Stimulated activated CD4-positive, alpha-beta T cell treated with anti-CD3 and anti-CD28 coated beads, TNF-alpha, amount 100 ng/mL, for 1 hour (primary cell): ENCODE results near the gene MADD.
A peak's percentile ranks its signal among the peaks of the same experiment; 100 is the strongest.

Experiments used
- DNase-seq, 3 donors: peaks; one replicate each; pipeline ENCODE4 v3.0.0-alpha.2; 2020; ENCODE audit warnings: low read depth in 3 of 3, low spot score in 1 of 3

Gene MADD

DNA sequence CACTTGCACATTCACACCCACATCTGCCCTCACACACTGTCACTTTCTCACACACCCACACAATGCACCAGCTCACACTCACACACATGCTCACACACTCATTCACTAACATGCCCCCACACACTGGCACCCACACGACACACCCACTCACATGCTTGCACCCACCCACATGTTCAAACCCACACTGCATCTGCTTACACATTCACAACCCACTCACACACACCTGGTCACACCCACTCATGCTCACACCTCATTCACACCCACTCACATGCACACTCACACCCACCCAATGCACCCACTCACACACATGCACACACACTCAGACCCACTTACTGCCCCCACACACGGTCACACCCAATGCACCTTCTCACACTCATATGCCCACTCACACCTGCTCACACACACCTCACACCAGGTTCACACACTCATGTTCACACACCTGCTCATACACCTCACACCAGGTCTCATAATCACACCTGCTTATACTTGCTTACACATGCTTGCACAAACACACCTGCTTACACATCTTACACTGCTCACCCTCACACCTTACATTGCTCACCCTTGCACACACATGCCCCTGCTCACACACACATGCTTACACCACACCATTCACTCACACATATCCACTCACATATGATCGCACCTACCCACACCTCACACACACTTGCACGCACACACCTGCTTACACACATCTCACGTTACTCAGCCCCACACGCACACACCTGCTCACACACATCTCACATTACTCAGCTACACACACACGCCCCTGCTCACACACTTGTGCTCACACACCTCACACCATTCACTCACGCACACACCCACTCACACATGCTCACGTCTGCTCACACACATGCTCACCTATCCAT, 86.4 kb downstream of the MADD start:
- DNase-seq: no peak

DNA sequence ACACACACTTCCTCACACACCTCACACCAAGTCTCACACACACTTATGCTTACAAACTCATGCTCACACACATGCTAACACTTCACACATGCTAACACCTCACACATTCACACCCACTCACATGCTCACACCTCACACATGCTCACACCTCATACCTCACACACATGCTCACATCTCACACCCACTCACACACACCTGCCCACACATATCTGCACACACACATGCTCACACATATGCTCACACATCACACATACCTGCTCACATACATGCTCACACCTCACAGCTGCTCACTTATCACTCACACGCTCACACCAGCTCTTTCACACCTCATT, 87.0 kb downstream of the MADD start:
- DNase-seq: no peak

DNA sequence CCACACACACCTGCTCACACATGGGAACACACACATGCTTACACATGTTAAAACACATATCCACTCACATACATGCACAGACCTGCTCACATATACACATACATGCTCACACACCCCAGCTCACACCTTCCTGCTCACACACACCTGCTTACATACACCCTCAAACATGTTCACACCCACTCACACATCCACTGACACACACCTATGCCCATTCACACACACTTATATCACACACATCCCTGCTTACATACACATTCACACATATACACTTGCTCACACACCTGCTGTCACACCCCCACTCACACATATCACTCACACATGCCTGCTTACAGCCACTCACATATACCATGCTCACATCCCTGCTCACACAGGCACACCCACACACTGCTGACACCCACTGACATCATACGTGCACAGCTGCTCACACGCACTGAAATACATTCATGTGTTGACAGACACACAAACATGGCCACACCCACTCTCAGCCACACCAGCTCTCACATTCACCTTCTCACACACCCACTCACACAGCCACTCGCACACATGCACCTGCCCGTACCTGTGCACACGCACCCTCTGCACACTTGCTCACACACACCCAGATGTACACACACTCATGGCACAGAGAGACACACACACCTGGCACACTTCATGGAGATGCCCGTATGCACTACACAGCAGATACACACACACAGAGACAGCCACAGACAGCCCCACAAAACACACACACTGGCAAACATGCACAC, 88.2 kb downstream of the MADD start:
- DNase-seq: no peak

DNA sequence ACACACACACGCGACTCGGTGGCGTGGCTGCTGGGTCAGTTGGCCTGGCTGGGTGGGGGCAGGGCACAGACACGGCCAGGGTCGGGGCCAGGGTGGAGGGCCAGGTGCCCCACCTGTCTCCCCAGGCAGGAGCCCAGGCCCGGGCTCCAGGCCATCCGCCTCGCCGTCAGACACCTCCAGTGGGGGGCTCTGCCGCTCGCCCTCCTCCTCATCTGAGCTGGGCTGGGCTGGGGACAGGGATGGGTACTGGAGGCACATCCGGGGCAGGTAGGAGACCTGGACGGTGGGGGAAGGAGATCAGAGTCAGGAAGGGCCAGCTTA, 88.8 kb downstream of the MADD start:
- no peak for DNase-seq

DNA sequence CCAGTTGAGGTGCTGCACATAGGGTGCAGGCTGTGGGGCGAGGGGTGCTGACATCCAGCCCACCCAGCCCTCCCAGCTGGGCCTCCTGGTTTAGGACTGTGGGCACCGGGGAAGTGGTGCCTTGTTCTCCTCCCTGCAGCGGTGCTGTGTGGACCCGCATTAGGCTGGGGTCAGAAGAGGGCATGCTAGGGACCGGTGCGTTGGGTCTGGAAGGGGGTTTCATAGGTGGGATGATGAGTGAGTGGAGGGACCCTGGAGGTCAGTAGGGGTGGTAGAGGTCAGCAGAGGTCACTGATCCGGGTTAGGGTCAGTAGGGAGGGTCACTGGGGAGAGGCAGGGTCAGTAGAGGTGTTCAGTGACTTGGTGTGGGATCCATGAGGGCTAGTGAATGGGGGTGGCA, 89.2 kb downstream of the MADD start:
- no peak for DNase-seq

DNA sequence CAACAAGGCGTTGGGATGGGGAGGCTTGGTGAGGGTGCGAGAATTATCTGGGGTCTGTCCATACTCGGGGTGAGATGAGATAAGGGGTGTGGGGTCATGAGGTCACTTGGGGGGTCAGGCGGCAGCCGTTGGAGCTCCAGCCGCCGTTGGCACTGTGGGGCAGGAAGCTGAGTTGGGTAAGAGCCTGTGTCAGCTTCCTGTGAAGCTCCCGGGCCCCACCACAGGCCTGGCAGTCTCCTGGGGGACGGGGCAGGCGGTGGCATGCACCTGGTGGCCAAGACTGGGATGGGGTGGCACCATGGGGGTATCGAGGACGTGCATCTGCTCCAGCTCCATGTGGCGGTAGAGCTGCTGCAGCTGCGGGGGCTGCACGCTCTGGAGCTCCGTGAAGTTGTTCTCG, 89.7 kb downstream of the MADD start:
- no peak for DNase-seq

DNA sequence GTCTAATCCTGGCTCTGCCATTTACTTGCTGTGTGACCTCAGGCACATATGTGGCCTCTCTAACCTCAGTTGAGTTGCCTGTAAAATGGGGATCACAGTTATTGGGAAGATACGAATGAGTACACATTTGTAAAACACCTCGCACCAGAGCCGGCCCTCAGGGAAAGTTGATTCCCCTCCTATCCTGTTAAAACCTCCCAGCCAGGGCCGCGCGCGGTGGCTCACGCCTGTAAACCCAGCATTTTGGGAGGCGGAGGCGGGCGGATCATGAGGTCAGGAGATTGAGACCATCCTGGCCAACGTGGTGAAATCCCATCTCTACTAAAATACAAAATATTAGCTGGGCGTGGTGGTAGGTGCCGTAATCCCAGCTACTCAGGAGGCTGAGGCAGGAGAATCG, 90.4 kb downstream of the MADD start:
- DNase-seq: no peak

DNA sequence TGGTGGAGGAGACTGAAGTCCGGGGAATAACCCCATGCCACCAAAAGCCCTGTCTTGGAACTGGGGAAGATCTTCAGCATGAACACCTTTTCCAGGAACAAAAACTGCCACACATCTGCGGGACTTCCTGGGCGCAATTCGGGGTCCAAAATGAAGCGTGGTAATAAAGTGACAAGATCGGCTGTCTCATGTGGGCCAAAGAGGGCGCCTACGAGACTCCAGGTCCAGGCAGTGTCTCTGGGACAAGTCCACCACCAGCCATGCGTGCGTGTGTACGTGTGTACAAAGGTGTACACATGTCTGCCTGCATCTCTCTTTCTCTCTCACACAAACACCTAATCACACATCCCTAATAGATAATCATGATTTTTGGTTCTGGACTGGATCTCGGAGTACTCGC, 91.5 kb downstream of the MADD start:
- no peak for DNase-seq

DNA sequence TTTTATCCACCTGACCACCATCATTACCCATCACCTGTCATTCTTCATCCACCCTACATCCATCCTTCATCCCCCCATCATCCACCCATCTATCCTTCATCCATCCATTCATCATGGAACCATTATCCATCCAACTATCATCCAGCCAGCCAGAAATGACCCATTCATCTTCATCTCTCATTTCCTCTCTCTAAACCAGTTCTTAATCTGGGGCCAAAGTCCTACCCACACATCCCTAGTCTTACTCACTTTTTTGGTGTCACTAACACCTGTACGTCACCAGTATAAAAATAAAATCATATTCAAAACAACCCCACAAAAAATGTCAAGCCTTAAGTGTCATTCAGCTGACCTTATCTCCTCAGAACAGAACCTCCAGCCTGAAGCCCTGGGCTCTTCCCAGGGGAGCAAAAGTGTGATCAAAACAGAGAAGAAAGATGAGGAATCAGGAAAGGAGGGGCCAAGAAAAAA, 96.1 kb downstream of the MADD start:
- no peak for DNase-seq

DNA sequence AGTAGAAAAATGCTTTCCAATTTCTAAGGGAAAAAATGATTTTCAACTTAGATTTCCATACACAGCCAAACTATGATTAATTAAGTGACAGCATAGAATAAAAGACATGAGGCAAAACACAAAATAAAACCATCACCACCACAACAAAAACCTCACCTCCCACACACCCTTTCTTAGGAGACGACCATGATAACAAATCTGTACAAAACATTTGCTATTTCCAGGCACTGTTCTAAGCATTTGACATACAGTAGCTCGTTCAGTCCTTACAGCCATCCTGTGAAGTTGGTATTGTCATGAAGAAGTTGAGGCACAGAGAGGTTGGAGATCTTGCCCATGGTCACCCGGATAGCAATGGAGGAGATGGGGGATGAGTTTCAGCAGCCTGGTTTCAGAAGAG, 99.7 kb downstream of the MADD start:
- no peak for DNase-seq

DNA sequence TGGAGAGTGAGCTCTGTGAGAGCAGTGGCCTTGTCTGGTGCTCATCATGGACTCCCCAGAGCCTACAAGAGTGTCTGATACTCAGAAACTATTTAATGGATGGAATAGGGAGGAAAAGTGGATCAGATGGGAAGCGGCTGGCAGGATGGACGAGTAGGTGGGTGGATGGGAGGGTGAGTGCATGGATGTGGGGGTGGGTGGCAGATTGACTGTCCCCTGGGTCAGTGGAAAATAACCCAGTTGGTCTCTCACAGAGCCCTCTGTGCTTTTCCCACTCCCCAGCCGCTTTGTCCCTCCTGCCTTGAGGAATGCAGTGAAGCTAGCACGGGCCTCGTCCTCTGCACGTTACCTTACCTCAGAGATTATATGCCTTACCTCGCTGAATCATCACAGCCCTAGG, 102.5 kb downstream of the MADD start:
- DNase-seq: no peak

DNA sequence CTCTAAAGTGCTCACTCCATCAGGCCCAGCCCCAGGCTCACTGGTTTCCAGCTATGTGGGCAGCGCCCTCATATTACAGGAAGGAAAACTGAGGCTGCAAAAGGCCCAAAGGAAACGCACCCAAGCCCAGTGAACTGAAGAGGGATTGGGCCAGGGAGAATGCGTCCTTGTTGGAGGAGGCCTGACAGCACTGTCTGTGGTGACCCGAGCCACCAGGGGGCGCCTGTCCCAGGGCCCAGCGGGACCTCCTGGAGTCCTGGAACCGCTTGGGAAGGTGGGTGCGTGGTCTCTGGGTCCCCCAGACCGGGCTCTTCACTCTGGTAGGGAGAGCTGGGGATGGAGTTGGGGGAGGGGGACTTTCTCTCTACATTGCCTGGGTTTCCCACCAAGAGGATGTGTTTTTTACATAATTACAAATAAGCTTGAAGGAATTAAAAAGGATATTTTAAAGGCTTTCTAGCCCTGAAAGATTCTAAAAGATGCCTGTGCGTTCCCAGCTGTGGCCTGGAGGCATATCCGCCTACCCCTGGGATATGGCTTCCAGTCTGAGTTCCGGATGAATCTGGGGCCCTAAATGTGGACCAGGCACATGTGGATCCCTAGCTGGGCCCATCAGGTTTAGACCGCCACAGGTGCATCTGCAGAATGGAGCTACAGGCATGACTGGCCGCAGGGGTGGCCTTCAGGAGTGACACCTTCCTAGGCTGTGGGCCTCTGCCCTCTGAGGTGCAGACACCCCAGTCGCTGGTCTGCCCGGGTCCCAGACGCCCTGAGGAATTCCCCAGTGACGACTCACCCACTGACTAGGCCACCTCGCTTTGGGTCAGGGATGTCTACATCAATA, 104.2 kb downstream of the MADD start:
- peak; percentile 65 to 80 (median 71) for DNase-seq

DNA sequence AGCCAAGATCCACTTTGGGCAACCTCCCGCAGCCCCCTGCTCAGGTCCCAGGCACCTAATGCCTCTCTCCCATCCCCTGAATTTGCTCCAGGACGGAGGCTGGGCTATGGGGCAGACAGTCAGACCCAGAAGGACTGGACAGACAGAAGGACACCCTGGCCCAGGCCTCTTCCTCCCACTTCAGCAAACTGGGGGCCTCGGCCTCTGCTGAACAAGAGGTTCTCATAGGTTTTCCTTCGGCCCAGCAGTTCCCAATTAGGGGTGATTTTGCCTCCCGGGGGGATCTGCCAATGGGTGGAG, 104.7 kb downstream of the MADD start:
- no peak for DNase-seq

DNA sequence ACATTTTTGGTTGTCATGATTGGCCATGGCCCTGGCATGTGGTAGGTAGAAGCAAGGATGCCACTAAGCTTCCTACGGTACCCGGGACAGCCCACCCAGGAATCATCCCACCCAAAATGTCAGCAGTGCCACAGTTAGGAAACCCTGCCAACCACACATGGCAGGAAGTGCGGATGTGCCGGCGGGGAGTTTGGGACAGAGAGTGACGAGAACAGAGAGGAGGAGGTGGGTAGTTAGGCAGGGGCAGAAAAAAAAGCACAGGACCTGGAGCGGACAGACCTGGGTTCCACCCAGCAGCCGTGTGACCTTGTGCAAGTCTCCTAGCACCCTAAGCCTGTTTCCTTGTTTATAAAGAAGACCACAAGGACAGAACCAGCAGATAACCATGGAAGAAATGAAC, 105.1 kb downstream of the MADD start:
- DNase-seq: no peak

DNA sequence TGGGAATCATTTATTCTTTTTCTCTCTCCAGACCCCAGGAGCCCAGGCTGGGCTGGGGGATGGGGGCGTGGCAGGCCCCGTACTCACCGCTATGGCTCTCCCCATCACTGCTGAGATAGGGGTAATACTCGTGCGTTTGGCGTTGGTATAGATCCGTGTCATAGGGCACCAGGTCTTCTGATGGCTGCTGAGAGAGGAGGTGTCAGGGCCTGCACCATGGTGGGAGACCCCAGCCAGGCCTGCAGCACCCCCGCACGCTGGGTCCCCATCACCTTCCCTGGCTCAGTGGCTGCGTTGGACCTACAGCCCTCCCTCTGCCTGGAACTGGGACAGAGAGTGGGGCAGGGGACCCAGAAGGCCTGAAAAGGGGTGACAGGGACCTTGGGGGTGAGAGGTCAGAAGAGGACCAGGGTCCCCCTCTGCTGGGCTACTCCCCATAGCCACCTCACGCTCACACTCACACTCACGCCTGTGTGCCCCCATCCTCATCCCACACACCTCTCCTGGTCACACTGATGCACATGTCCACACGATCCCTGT, 105.7 kb downstream of the MADD start:
- DNase-seq: no peak

DNA sequence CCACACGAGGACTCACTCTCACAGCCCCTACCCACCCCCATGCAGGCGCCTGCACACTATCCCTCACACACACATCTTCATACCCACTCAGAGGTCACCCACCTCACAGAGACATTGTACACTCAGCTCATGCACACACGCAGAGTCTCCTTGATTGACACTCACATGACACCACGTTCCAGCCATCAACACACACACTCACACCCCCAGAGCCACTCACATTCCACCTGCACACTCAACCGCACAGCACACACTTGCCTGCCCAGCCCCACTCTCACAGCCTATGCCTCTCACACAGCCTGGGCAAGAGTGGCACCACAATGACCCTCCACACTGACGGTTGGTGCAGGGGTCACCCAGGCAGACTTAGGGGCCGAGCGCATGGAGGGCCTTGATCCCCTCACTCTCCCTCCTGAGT, 106.2 kb downstream of the MADD start:
- DNase-seq: no peak

DNA sequence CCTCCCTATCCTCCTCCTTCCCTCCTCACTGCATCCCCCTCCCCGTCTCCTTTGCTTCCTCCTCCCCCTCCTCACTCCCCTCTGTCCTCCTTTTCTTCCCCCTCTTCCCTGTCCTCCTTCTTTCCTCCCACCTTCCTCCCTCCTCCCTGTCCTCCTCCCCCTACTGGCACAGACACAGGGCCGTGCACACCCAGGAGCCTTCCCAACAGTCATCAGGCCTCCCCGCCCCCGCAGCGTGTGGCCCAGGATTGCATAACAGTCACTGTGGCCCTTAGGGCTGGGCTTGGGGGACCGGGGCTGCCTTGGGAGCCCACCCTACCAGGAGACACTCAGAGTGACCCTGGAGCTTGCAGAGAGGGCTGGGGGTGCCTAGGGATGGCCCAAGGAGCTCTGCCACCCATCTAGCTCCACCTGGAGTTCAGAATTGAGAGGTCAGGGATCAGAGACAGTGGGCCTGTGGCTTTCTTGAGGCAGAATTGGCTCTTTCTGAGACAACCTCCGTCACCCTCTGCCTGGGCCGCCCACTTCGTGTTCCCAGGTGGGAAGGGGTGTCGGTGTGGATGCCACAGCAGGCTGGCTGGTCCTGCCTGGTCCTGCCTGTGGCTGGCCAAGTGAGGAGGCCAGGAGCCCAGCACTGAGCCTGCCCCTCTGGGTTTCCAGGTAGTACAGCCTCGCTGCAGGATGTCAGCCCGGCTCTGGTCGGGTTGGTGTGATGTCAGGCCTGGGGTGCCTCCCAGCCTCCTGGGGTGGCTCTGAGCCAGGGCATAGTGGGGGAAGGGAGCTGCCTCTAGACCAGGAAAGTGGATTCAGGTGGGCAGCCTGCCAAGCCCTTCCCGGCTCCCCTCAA, 106.8 kb downstream of the MADD start:
- no peak for DNase-seq

DNA sequence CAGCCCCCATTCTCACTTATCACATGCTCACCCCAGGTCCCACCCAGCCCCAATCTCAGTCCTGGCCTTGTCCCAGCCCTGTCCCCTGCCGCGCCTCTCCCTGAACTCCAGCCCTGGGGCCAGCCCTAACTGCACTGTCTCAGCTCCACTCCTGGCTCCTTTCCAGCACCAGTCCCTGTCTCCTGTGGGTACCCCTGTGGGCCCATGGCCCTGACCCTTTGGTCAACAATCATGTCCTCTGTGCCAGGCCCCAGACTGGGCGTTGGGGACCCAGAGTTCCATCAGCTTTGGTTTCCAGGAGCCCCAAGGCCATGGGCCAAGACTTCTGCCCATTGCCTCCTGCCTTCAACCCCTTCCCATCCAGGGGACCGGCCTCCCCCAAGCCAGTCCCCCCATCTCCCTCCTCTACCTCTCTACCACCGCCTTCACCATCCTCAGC, 107.7 kb downstream of the MADD start:
- no peak for DNase-seq

DNA sequence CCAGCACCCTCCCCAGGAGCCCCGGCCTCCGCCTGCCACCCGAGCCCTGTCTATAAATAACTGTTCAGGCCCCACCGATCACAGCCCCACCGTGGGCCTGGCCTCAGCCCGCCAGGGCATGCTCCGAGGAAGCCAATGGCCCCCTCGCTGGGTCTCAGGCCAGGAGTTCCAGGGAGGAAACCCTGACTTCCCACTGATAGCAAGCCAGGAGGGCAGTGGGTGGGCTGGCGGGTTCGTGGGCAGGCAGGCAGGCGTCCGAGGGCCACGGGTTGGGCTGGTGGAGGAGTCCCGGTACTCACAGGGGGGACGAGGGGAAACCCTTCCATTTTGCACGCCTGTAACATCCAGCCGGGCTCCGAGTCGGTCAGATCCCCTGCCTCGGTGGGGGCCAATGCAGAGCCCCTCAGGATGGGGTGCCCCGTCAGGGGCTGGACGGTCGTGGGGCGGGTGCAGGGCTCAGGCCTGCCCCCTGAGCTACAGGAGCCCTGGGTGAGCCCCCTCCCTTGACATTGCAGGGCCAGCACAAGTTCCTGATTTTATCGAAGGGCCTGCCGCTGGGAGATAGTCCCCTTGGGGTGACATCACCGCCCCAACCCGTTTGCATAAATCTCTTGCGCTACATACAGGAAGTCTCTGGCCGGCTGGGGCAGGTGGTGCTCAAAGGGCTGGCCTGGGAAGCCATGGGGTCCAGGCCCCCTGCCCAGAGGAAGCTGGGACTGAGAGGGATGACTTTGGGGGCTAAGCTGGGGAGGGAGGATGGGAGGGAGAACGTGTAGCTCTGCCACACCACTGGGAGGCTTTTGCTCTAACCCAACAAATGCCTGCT, 108.3 kb downstream of the MADD start, which contains the start of gene SPI1:
Gene SPI1 (minus strand): TSS at position 538 of the 826 bp plus-strand sequence. CDS start 194 bp downstream, at position 344.
- no peak for DNase-seq

DNA sequence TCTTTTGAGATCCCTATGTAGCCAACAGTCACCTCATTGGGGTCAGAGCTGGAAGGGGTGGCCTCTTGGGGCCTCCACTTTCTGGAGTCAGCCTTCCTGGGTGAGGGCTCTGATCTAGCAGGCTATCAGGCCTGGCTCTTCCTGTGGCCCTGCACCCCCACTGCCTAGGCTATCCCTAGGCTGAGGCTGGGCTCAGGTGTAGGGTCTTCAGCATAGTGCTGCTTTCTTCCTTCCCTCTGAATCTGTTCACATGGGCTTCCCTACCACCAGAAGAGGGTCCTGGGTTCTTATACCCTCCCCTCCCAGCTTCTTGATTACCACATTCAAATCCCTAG, 108.9 kb downstream of the MADD start:
- no peak for DNase-seq
